ENCODE measurements around the gene HIBADH. TPM values are rescaled to one million over a fixed set of nuclear protein-coding genes. Genes with fewer than 3 reads are reported as not detected.
"Not testable (repeated sequence)": the region's sequence is repeated elsewhere in the genome, so short reads cannot be mapped to it uniquely, and the experiment has no call there.

HIBADH gene
- total and polyA plus RNA-seq, 10 of the 15 experiments (the other 5 are each of a cell fraction or from before 2014, with no cell fraction given) = 8.7 to 36.1 (median 18.6) TPM

DNA sequence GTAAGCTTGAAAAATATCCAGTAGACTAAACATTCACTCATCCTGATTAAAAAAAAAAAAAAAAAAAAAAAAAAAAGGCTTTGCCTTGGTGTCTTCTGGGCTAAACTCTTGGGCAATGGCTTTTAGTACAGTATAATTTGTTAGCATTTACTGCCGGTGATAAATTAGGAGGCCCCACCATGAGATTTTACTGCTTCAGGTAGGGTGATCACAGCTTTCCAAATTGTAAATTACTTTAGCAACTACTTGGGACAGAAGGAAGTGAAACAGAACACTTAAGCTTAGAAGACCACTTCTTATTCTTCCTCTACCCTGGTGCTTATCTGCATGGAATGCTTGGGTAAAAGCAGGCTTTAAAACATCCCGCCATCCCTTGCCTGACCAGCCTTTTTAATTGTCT lies 152.1 kb downstream of the HIBADH start (continued):
- TF ChIP-seq CREM (IDR thresholded peaks at IDR 0.05; ENCODE audit: low read depth) = no peak
- TF ChIP-seq NR2F1 (conservative IDR thresholded peaks at IDR 0.05) = no peak
- TF ChIP-seq EED (IDR thresholded peaks at IDR 0.05; ENCODE audit: low read depth) = no peak
- TF ChIP-seq DPF2 (IDR thresholded peaks at IDR 0.05) = no peak

DNA sequence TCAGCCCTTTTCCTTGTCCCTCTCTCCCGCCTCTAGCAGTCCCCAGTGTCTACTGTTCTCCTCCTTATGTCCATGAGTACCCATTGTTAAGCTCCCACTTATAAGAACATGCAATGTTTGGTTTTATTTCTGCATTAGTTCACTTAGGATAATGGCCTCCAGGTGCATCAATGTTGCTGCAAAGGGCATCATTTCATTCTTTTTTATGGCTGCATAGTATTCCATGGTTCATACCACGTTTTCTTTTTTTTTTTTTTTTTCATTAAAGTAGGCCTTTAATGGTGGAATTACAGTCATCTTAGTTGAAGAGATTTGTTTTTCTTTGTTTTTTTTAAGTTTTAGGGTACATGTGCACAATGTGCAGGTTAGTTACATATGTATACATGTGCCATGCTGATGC lies 160.8 kb downstream of the HIBADH start:
- H2AFZ ChIP-seq (ENCODE audit: control insufficient read depth, low read depth, low read length); POLR2A ChIA-PET; SMC1A ChIA-PET (ENCODE audit: uncharacterized antibody, unreplicated experiment); in situ Hi-C loops (cut with MboI); H3K27ac ChIP-seq (ENCODE audit: control insufficient read depth, insufficient read depth); DNase-seq (ENCODE audit: low read depth, low spot score); intact Hi-C loops (cut with micrococcal nuclease; ENCODE audit: unreplicated experiment); H3K4me2 ChIP-seq (ENCODE audit: control insufficient read depth, insufficient read depth); H3K4me1 ChIP-seq (ENCODE audit: control insufficient read depth, insufficient read depth, low read length); BruUV-seq (replicated peaks); H3K4me3 ChIP-seq; H3K9me3 ChIP-seq (replicated peaks; ENCODE audit: control insufficient read depth, insufficient read depth, low read length); H3K27me3 ChIP-seq (replicated peaks in 1 of 2; ENCODE audit: control insufficient read depth in 2 of 2, insufficient read depth in 2 of 2, low read length in 1 of 2); RAD21 ChIA-PET (ENCODE audit: unreplicated experiment); H4K20me1 ChIP-seq (ENCODE audit: control insufficient read depth, insufficient read depth); ATAC-seq; H3K79me2 ChIP-seq (ENCODE audit: control insufficient read depth, insufficient read depth, low read length); H3K9ac ChIP-seq (ENCODE audit: control insufficient read depth, insufficient read depth, low read length); FAIRE-seq; H3K36me3 ChIP-seq (ENCODE audit: control insufficient read depth in 2 of 2, insufficient read depth in 2 of 2, low read length in 1 of 2): not testable (repeated sequence)
- WGBS (ENCODE audit: insufficient coverage, insufficient replicate concordance, low lambda C conversion rate, missing lambda C conversion rate) = 40% methylated on average over 2 of the region's 2 CpGs
- CTCF ChIA-PET = interaction anchor here (0.6 kb wide), 1 partner anchor 982 kb away, joined by 3 read pairs; no protein-coding TSS in a partner anchor

DNA sequence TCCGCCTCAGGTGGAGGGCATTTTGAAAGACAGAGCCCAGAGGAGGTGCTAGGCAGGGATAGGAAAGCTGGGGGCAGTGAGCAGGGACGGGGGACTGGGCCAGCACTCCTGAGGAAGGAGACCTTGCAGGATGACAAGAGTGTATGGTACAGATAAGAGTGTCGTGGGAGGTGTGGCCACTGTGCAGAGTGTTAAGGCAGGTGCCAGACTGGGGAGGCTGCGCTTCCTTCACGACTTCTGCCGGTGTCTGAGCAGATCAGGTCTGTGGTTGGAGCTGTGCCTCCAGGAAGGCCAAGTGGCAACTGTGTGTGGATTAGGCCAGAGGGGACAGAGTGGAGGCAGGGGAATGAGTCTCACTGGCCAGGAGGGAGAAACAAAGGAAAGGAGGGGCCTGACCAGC lies 161.7 kb downstream of the HIBADH start:
- no peak overlapping the region for H3K9ac ChIP-seq (ENCODE audit: control insufficient read depth, insufficient read depth, low read length)
- no peak overlapping the region for H3K4me2 ChIP-seq (ENCODE audit: control insufficient read depth, insufficient read depth)
- FAIRE-seq (no peak), ATAC-seq (no peak), DNase-seq (ENCODE audit: low read depth, low spot score) (no peak)
- no peaks in the 10 kb centered on the region for H3K4me1 ChIP-seq (ENCODE audit: control insufficient read depth, insufficient read depth, low read length)
- no peaks in the 10 kb centered on the region for H4K20me1 ChIP-seq (ENCODE audit: control insufficient read depth, insufficient read depth)
- H3K27me3 ChIP-seq (replicated peaks in 1 of 2; ENCODE audit: control insufficient read depth in 2 of 2, insufficient read depth in 2 of 2, low read length in 1 of 2) = no peaks in the 10 kb centered on the region
- no peaks in the 10 kb centered on the region for H3K79me2 ChIP-seq (ENCODE audit: control insufficient read depth, insufficient read depth, low read length)
- no peak overlapping the region for H3K27ac ChIP-seq (ENCODE audit: control insufficient read depth, insufficient read depth)
- in situ Hi-C loops (cut with MboI) = no loop called here
- WGBS (ENCODE audit: insufficient coverage, insufficient replicate concordance, low lambda C conversion rate, missing lambda C conversion rate) = 71% methylated on average over 6 of the region's 6 CpGs
- SMC1A ChIA-PET (ENCODE audit: uncharacterized antibody, unreplicated experiment) = no interaction called here
- H2AFZ ChIP-seq (ENCODE audit: control insufficient read depth, low read depth, low read length) = no peak overlapping the region
- POLR2A ChIA-PET = no interaction called here
- no peaks in the 10 kb centered on the region for H3K9me3 ChIP-seq (replicated peaks; ENCODE audit: control insufficient read depth, insufficient read depth, low read length)
- no TSS peak for BruUV-seq (replicated peaks)
- no peak overlapping the region for H3K4me3 ChIP-seq
- no peaks in the 10 kb centered on the region for H3K36me3 ChIP-seq (ENCODE audit: control insufficient read depth in 2 of 2, insufficient read depth in 2 of 2, low read length in 1 of 2)
- CTCF ChIA-PET = no interaction called here
- intact Hi-C loops (cut with micrococcal nuclease; ENCODE audit: unreplicated experiment) = no loop called here
- RAD21 ChIA-PET (ENCODE audit: unreplicated experiment) = no interaction called here
- TF ChIP-seq ZSCAN29 (IDR thresholded peaks at IDR 0.05) (no peak), ETV6 (conservative IDR thresholded peaks at IDR 0.05 in 1 of 2, IDR thresholded peaks at IDR 0.05 in 1 of 2; ENCODE audit: borderline replicate concordance in 1 of 2, low read depth in 1 of 2) (no peak), NR2C2 (IDR thresholded peaks at IDR 0.05; ENCODE audit: borderline replicate concordance, control insufficient read depth, insufficient read length, low read depth) (no peak), STAT3 (IDR thresholded peaks at IDR 0.05; ENCODE audit: low read depth, low read length) (no peak), RELA (IDR thresholded peaks at IDR 0.05; ENCODE audit: borderline replicate concordance, partially characterized antibody) (no peak), HCFC1 (IDR thresholded peaks at IDR 0.05; ENCODE audit: low read length) (no peak), POLR2A (IDR thresholded peaks at IDR 0.05; ENCODE audit: low read depth, low read length) (no peak), PAX5 (IDR thresholded peaks at IDR 0.05; ENCODE audit: borderline replicate concordance, low read depth, low read length) (no peak)
- TF ChIP-seq, protein P1, sequence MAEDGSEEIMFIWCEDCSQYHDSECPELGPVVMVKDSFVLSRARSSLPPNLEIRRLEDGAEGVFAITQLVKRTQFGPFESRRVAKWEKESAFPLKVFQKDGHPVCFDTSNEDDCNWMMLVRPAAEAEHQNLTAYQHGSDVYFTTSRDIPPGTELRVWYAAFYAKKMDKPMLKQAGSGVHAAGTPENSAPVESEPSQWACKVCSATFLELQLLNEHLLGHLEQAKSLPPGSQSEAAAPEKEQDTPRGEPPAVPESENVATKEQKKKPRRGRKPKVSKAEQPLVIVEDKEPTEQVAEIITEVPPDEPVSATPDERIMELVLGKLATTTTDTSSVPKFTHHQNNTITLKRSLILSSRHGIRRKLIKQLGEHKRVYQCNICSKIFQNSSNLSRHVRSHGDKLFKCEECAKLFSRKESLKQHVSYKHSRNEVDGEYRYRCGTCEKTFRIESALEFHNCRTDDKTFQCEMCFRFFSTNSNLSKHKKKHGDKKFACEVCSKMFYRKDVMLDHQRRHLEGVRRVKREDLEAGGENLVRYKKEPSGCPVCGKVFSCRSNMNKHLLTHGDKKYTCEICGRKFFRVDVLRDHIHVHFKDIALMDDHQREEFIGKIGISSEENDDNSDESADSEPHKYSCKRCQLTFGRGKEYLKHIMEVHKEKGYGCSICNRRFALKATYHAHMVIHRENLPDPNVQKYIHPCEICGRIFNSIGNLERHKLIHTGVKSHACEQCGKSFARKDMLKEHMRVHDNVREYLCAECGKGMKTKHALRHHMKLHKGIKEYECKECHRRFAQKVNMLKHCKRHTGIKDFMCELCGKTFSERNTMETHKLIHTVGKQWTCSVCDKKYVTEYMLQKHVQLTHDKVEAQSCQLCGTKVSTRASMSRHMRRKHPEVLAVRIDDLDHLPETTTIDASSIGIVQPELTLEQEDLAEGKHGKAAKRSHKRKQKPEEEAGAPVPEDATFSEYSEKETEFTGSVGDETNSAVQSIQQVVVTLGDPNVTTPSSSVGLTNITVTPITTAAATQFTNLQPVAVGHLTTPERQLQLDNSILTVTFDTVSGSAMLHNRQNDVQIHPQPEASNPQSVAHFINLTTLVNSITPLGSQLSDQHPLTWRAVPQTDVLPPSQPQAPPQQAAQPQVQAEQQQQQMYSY (CRISPR knock-in tag; IDR thresholded peaks at IDR 0.05) = no peak
